AG09319 (cell line): Measurements from ENCODE around the gene KIF25.

Experiments used
- DNase-seq: peaks from one replicate; pipeline ENCODE4 v3.0.0-alpha.2; 2010; ENCODE audit warnings: low read depth; ENCODE audit errors: extremely low read depth
- TF ChIP-seq, protein P1 (sequence below): IDR thresholded peaks from 2 replicates; pipeline ENCODE4 v1.5.1; 2011; ENCODE audit warnings: low read depth, mild to moderate bottlenecking, inconsistent platforms, low read length, moderate library complexity

The KIF25 gene

DNA sequence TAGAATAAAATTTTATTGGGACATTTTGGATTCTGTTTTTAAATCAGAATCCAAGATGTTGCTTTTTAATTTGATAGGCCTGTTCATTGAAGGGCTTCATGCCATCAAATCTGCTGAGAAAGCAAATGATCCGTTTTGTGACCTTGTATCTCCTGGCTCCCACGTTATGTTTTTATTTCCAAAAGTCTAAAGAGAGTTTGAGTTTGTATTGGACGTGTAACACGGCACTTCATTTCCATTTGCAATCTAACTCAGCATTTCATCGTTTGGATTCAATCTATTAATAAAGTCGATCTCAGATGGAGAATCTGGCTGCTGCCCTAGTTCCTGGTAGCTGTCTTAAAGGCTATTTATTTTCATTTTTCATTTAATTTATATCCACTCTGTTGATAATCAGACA is 17.0 kb downstream of the KIF25 start:
- DNase-seq, result no peak
- TF ChIP-seq, protein P1, sequence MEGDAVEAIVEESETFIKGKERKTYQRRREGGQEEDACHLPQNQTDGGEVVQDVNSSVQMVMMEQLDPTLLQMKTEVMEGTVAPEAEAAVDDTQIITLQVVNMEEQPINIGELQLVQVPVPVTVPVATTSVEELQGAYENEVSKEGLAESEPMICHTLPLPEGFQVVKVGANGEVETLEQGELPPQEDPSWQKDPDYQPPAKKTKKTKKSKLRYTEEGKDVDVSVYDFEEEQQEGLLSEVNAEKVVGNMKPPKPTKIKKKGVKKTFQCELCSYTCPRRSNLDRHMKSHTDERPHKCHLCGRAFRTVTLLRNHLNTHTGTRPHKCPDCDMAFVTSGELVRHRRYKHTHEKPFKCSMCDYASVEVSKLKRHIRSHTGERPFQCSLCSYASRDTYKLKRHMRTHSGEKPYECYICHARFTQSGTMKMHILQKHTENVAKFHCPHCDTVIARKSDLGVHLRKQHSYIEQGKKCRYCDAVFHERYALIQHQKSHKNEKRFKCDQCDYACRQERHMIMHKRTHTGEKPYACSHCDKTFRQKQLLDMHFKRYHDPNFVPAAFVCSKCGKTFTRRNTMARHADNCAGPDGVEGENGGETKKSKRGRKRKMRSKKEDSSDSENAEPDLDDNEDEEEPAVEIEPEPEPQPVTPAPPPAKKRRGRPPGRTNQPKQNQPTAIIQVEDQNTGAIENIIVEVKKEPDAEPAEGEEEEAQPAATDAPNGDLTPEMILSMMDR, result no peak

DNA sequence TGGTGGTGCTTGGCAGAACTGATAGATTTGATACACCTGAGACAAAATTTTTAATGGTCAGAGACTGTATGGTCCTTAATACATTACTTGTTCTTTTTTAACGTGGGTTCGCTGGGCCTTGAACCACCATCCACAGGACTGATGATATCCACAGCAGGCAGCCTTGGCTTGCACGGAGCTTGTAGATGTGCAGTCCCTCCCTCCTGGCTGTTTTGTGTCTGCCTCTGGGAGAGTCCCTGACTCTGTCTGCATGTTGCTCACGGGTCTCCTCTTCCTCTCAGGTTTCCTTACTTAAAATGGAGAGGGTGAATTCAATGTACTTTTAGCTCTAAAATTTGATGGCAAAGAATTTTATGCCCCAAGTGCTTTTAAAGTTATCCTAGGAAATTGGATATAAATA is 17.5 kb downstream of the KIF25 start:
- no peak for DNase-seq
- TF ChIP-seq, protein P1, result no peak

DNA sequence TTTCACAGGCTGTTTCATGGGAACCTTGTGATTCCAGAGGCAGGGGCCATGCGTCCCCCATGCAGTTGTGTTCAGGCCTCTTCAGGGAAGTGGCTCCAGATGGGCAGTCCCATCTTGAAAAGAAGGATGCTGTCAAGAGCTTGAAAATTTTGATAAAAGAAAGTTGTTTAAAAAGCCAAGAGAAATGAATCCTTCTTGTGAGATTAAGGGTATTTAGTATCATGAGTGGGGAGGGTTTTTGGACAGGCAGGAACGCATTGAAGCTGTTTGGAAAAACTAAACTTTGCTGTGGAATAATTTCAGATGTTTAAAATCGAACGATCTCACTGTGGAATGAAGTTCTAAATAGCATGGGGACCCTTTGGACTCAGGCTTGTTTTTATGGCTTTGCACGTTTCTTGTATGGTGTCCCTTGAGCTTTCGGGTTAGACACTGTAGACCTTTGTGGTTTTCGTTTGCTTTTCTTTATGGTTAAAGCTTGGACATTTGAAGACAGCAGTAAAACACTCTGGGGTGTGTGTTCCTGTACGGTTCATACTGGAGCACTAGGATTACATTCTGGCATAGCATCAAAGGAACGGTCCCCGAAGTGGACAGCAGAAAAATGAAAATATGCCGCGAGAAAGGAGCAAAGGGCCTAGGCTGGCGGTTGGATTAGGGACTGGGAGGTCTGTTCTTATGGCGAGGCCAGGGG is 18.2 kb downstream of the KIF25 start:
- TF ChIP-seq, protein P1, result no peak
- no peak for DNase-seq

DNA sequence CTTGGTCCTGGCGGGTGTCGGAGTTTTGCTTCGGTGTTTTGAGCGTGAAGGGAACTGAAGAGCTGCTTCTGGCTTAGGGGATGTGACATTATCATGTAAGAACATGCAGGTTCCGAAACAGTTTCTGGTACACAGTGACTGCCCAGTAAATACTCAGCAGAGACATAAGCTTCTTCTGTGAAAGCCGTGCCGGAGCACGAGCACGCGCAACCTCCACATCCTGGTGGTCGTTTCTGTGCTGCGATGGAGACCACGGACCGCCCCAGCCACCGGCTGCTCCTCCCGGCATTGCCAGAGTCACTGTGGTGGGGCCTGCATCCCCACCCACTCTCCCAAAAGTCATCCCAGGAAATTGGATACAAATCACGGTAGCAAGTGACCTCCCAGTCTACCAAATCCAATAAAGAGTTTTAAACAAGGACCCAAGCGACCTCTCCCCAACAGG is 18.7 kb downstream of the KIF25 start:
- TF ChIP-seq, protein P1, result no peak
- DNase-seq, result no peak

DNA sequence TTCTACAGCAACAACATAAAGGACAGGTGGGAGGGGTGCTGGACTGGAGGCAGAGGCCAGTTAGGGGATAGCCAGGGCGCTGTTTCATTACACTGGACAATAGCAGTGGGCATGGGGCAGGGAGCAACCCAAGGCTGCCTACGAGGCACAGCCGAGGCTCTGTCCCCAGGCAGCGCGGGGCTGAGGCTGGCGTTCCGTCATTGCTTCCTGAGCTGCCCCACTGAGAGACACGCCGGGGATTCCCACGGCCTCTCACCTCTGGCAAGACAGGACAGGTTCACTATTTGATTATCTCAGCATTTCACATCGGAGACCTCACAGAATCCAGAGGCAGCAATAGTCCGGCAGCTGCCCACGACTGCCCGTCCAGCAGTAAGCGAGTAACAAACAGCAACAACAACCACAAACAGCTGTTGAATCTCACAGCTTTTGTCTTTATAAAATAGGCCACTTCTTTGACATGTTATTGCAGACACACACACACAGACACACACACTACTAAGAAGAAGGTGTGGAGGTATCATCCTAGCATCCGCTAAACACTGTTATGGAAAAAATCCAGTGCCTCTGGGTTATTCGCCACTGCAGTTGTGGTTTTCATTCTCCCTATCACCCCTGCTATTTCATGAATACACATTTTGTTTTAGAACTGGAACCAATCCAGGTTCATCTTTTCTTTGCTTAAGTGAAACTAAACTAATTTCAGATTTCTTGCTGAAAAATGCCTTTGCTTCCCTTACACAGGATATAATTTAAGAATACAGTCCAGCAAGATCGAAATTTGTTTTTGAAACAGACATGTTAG is 19.5 kb downstream of the KIF25 start:
- DNase-seq, result no peak
- TF ChIP-seq, protein P1, result no peak

DNA sequence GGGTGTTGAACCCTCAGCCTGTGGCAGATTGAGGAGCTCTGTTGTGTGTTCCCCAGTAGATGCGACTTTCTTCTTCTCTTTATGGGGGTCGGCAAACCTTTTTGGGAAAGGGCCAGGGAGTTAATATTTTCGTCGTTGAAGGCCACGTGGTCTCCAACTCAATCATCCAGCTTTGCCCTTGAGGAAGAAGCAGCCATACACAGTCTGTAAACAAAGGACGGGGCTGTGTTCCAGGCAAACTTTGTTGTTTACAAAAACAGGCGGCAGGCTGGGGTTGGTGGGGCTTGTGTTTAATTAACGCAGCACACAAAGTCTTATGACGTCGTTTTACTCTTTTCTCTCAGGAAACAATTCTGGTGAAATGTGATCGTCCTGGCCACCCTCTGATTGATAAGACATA is 20.2 kb downstream of the KIF25 start:
- TF ChIP-seq, protein P1, result no peak
- DNase-seq, result no peak

DNA sequence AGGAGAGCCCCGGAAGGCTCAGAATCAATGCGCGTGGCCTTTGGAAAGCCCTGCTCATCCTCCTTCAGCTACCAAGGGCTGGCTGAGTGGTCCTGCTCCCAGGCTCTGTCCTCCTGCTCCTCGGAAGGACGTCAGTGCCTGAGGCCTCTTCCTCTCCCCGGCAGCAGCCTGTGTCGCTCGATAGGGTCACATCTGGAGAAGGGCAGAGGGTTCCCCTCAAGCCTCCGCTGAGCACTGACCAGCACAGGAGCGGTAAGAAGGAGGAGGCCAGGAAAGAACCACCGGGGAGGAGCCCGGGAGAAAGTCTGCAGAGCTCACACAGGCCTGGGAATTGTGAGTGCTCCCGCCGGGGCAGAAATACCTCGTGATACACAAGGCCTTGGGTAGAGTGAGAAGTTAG is 21.2 kb downstream of the KIF25 start:
- TF ChIP-seq, protein P1, result no peak
- no peak for DNase-seq
